CD4-positive, alpha-beta T cell (primary cell): Measurements from ENCODE around the gene KRTAP5-1. TPM values are rescaled to one million over a fixed set of nuclear protein-coding genes. Genes with fewer than 3 reads are reported as not detected.

Experiments used
- ATAC-seq: fragments of 200-7000 bp; cut with Tn5 transposase; one replicate; pipeline ENCODE4 v1.10.0; 2022; ENCODE audit warnings: mild to moderate bottlenecking; ENCODE audit not compliant: poor library complexity
- CTCF ChIA-PET: fragments of 350-600 bp; sonication (Branson Sonifier 250); formaldehyde crosslinking; loops from one replicate; lab custom pipeline; 2021; ENCODE audit warnings: antibody characterized with exemption, inconsistent platforms; lab: Charles Lee
- POLR2A ChIA-PET: fragments of 350-600 bp; sonication (Branson Sonifier 250); formaldehyde crosslinking; loops from one replicate; lab custom pipeline; 2021; ENCODE audit warnings: antibody characterized with exemption, inconsistent platforms; lab: Charles Lee
- DNase-seq, 14 experiments: peaks; one replicate each; pipeline ENCODE4 v3.0.0-alpha.2; 2013 to 2020; ENCODE audit warnings: mixed read lengths in 2 of 14
- H3K27ac ChIP-seq, 2 donors: one replicate each; pipeline versions ENCODE4 v1.5.1 to v1.7.0; 2013; ENCODE audit warnings: low read length in 2 of 2, low read depth in 1 of 2, mild to moderate bottlenecking in 1 of 2
- H3K27me3 ChIP-seq, 2 experiments: 1 replicate in 1 of 2; 2 replicates in 1 of 2; pipeline versions ENCODE4 v1.6.1 to v1.7.0; 2013; ENCODE audit warnings: low read length in 2 of 2, control low read depth in 1 of 2, mild to moderate bottlenecking in 1 of 2, moderate library complexity in 1 of 2; ENCODE audit not compliant: insufficient read depth in 2 of 2, control insufficient read depth in 1 of 2
- H3K36me3 ChIP-seq: one replicate; pipeline ENCODE4 v1.6.1; 2013; ENCODE audit warnings: low read length, control low read depth; ENCODE audit not compliant: insufficient read depth
- H3K4me1 ChIP-seq: one replicate; pipeline ENCODE4 v1.6.1; 2013; ENCODE audit warnings: low read length, control low read depth; ENCODE audit not compliant: insufficient read depth
- H3K4me3 ChIP-seq: one replicate; pipeline ENCODE4 v1.5.1; 2013; ENCODE audit warnings: mild to moderate bottlenecking, low read length, moderate library complexity
- H3K9me3 ChIP-seq, 2 experiments: 1 replicate in 1 of 2; 2 replicates in 1 of 2; pipeline versions ENCODE4 v1.6.1 to v1.7.0; 2013; ENCODE audit warnings: low read length in 2 of 2, mild to moderate bottlenecking in 2 of 2, control low read depth in 1 of 2, moderate library complexity in 1 of 2; ENCODE audit not compliant: control insufficient read depth in 1 of 2, insufficient read depth in 1 of 2
- H3K27ac Mint-ChIP-seq: one replicate; pipeline ENCODE4 v1.8.0; 2020; ENCODE audit warnings: mixed read lengths
- H3K27me3 Mint-ChIP-seq: one replicate; pipeline ENCODE4 v1.8.0; 2021; ENCODE audit warnings: mixed read lengths
- H3K36me3 Mint-ChIP-seq: one replicate; pipeline ENCODE4 v1.8.0; 2021; ENCODE audit warnings: low read depth, mixed read lengths
- H3K4me1 Mint-ChIP-seq: one replicate; pipeline ENCODE4 v1.8.0; 2021; ENCODE audit warnings: low read depth, mixed read lengths
- H3K4me3 Mint-ChIP-seq: one replicate; pipeline ENCODE4 v1.8.0; 2020; ENCODE audit warnings: mild to moderate bottlenecking, mixed read lengths
- H3K9me3 Mint-ChIP-seq: one replicate; pipeline ENCODE4 v1.8.0; 2020; ENCODE audit warnings: mixed read lengths
- CTCF ChIP-seq: fragments of 200-600 bp; IDR thresholded peaks from one replicate; pipeline ENCODE4 v1.8.0; 2022; ENCODE audit warnings: antibody characterized with exemption, mild to moderate bottlenecking
- intact Hi-C, 2 experiments: fragments of 100-400 bp; cut with DNase I in 1 of 2; cut with micrococcal nuclease in 1 of 2; formaldehyde crosslinking; loops; one replicate each; pipeline versions ENCODE4 v1.15.1 to v1.9.0; 2023 to 2025; cut with DNase I, micrococcal nuclease
- total RNA-seq, 174 experiments: library from RNA in 2 of 174; stranded (reverse) in 2 of 174; gene quantifications; one replicate each; pipeline ENCODE4 v1.2.3 and lab custom pipeline; 2021 to 2026

Gene KRTAP5-1
- total RNA-seq, 2 experiments from 2014 or later, result not detected

- Histone ChIP-seq H3K9me3 (no peaks in the 10 kb centered on the region), H3K36me3 (peaks cover 26% of the 10 kb centered on the region), H3K27me3 (no peaks in the 10 kb centered on the region), H3K4me1 (peaks cover 43% of the 10 kb centered on the region), H3K4me3 (no peak overlapping the region), H3K27ac (no peak overlapping the region)
- no peaks in the 10 kb centered on the region for H3K9me3 Mint-ChIP-seq
- H3K27me3 Mint-ChIP-seq, result no peaks in the 10 kb centered on the region
- CTCF ChIA-PET, result interaction anchor here (1.5 to 2.1 kb wide), 2 partner anchors 9 to 37 kb away, joined by 5 to 9 read pairs; no protein-coding TSS in a partner anchor
- H3K4me1 Mint-ChIP-seq, result peaks cover 12% of the 10 kb centered on the region
- POLR2A ChIA-PET, result no interaction called here
- no peak overlapping the region for H3K27ac Mint-ChIP-seq
- H3K36me3 Mint-ChIP-seq, result peaks cover 19% of the 10 kb centered on the region
- H3K4me3 Mint-ChIP-seq, result peak overlapping the region; percentile 48
- TF ChIP-seq CTCF, result no peak
- ATAC-seq (no peak), DNase-seq (no peak)
- intact Hi-C loops, result no loop called here
Measured at GRCh38 chr11:1538153-1538552, 46.9 kb downstream of the KRTAP5-1 start.

- no peaks in the 10 kb centered on the region for H3K27me3 Mint-ChIP-seq
- peaks cover 44% of the 10 kb centered on the region for H3K36me3 ChIP-seq
- H3K4me1 Mint-ChIP-seq, result peaks cover 25% of the 10 kb centered on the region
- ATAC-seq (no peak), DNase-seq (no peak)
- peaks cover 62% of the 10 kb centered on the region for H3K4me1 ChIP-seq
- TF ChIP-seq CTCF, result no peak
- peaks cover 30% of the 10 kb centered on the region for H3K36me3 Mint-ChIP-seq
- no peak overlapping the region for H3K27ac ChIP-seq
- no peak overlapping the region for H3K4me3 Mint-ChIP-seq
- no peaks in the 10 kb centered on the region for H3K9me3 ChIP-seq
- H3K9me3 Mint-ChIP-seq, result no peaks in the 10 kb centered on the region
- no peaks in the 10 kb centered on the region for H3K27me3 ChIP-seq
- intact Hi-C loops, result no loop called here
- POLR2A ChIA-PET, result no interaction called here
- H3K27ac Mint-ChIP-seq, result no peak overlapping the region
- CTCF ChIA-PET, result interaction anchor here (1.7 kb wide), 1 partner anchor 38 kb away, joined by 6 read pairs; no protein-coding TSS in a partner anchor
- no peak overlapping the region for H3K4me3 ChIP-seq
Measured at GRCh38 chr11:1536065-1536843, 48.8 kb downstream of the KRTAP5-1 start.

DNA sequence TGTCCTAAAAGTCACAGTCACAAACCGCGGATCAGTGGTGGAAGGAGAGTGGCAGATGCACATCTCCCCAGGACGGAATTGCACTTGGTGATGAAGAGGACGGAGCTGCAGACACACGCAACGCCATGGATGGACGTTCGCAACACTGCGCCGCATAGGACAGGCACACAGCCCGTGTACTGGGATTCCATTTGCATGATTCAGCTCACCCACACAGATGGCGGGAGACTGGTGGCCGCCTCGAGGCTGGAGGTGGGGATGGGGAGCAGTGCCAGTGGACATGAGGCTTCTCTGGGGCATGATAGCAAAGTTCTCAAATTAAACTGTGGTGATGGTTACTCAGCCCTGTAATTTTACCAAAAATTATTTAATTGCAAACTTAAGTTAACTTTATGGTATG lies 50.4 kb downstream of the KRTAP5-1 start:
- Histone ChIP-seq H3K27ac (no peak overlapping the region), H3K4me1 (peaks cover 76% of the 10 kb centered on the region), H3K9me3 (no peaks in the 10 kb centered on the region), H3K36me3 (peaks cover 45% of the 10 kb centered on the region), H3K4me3 (no peak overlapping the region), H3K27me3 (no peaks in the 10 kb centered on the region)
- peaks cover 26% of the 10 kb centered on the region for H3K4me1 Mint-ChIP-seq
- DNase-seq (no peak), ATAC-seq (no peak)
- ChIA-PET POLR2A (no interaction called here), CTCF (no interaction called here)
- no peak for TF ChIP-seq CTCF
- H3K27me3 Mint-ChIP-seq, result no peaks in the 10 kb centered on the region
- H3K4me3 Mint-ChIP-seq, result peak overlapping the region; percentile 42
- H3K27ac Mint-ChIP-seq, result no peak overlapping the region
- intact Hi-C loops, result no loop called here
- peaks cover 31% of the 10 kb centered on the region for H3K36me3 Mint-ChIP-seq
- no peaks in the 10 kb centered on the region for H3K9me3 Mint-ChIP-seq

Other genes with a start within 250 kb of the KRTAP5-1 start
- gene BRSK2, start 195.3 kb downstream of the KRTAP5-1 start, total RNA-seq, result under 1 TPM; 0.22 to 0.55 TPM
- gene MOB2, start 98.5 kb downstream of the KRTAP5-1 start, total RNA-seq, result 10 to 100 TPM; 37.0 to 38.3 TPM
- gene DUSP8, start 13.0 kb downstream of the KRTAP5-1 start, total RNA-seq, result 10 to 100 TPM; 83.9 to 91.2 TPM
- not detected for gene KRTAP5-2, start 13.0 kb upstream of the KRTAP5-1 start, total RNA-seq
- gene KRTAP5-3, start 23.2 kb upstream of the KRTAP5-1 start, total RNA-seq, result not detected
- gene KRTAP5-4, start 36.9 kb upstream of the KRTAP5-1 start, total RNA-seq, result not detected
- gene KRTAP5-5, start 44.5 kb upstream of the KRTAP5-1 start, total RNA-seq, result not detected
- not detected for gene KRTAP5-6, start 111.9 kb upstream of the KRTAP5-1 start, total RNA-seq
- 1 to 10 TPM; 1.7 TPM for gene IFITM10, start 165.3 kb upstream of the KRTAP5-1 start, total RNA-seq
- 10 to 100 TPM; 63.3 to 71.3 TPM for gene CTSD, start 178.6 kb upstream of the KRTAP5-1 start, total RNA-seq
- gene SYT8, start 249.7 kb upstream of the KRTAP5-1 start, total RNA-seq, result not detected